T-helper 1 cell (primary cell): Measurements from ENCODE around the gene ONECUT3.
A peak's percentile ranks its signal among the peaks of the same experiment; 100 is the strongest.

ENCODE experiments used
- DNase-seq, 5 donors: peaks; one replicate each; pipeline ENCODE4 v3.0.0-alpha.2; 2012 to 2020

Gene ONECUT3

GRCh38 chr19:1799695-1800342 lies 46.5 kb downstream of the ONECUT3 start:
- no peak for DNase-seq

- no peak for DNase-seq
Observed at GRCh38 chr19:1804858-1805257, 51.6 kb downstream of the ONECUT3 start.

- DNase-seq, result no peak
Observed at GRCh38 chr19:1805401-1806183, 52.3 kb downstream of the ONECUT3 start.

GRCh38 chr19:1806184-1807029 lies 53.1 kb downstream of the ONECUT3 start:
- DNase-seq, result no peak

- DNase-seq, result no peak
Observed at GRCh38 chr19:1807030-1807694, 53.9 kb downstream of the ONECUT3 start.

- DNase-seq, result no peak
Observed at GRCh38 chr19:1807695-1808394, 54.5 kb downstream of the ONECUT3 start.

GRCh38 chr19:1808395-1808731 lies 55.1 kb downstream of the ONECUT3 start:
- no peak for DNase-seq

- no peak for DNase-seq
Observed at GRCh38 chr19:1809678-1810077, 56.4 kb downstream of the ONECUT3 start.

- DNase-seq, result no peak
Observed at GRCh38 chr19:1810439-1811160, 57.3 kb downstream of the ONECUT3 start.

- peak in 2 of 5 donors; percentile 39 for DNase-seq
Observed at GRCh38 chr19:1811472-1811894, 58.2 kb downstream of the ONECUT3 start.

- peak in 4 of 5 donors; percentile 64 to 75 (median 70) for DNase-seq
Observed at GRCh38 chr19:1811942-1812425, 58.7 kb downstream of the ONECUT3 start, which contains the start of gene ATP8B3. ATP8B3 (minus strand) TSS chr19:1812276; CDS start chr19:1811736, 540 bp downstream.

GRCh38 chr19:1812426-1813191 lies 59.3 kb downstream of the ONECUT3 start:
- DNase-seq, result peak; percentile 75 to 98 (median 80)

GRCh38 chr19:1813192-1814182 lies 60.2 kb downstream of the ONECUT3 start:
- DNase-seq, result no peak

GRCh38 chr19:1814391-1814790 lies 61.1 kb downstream of the ONECUT3 start:
- no peak for DNase-seq

GRCh38 chr19:1814833-1815604 lies 61.7 kb downstream of the ONECUT3 start:
- DNase-seq, result no peak

- DNase-seq, result no peak
Observed at GRCh38 chr19:1815605-1816529, 62.6 kb downstream of the ONECUT3 start.
